Measurements from ENCODE around the gene CPB2.

CPB2 gene

GRCh38 chr13:46129124-46129523 is 24.3 kb upstream of the CPB2 start:
- no peak for TF ChIP-seq CTCF (IDR thresholded peaks at IDR 0.05; ENCODE audit: borderline replicate concordance, extremely low read depth, low read length, poor library complexity, severe bottlenecking)
- no peak for TF ChIP-seq EZH2 (IDR thresholded peaks at IDR 0.05; ENCODE audit: borderline replicate concordance, low read depth, low read length, severe bottlenecking)
- Histone ChIP-seq H3K27me3 (ENCODE audit: insufficient read depth, low read length, poor library complexity) (no peaks in the 10 kb centered on the region), H3K36me3 (ENCODE audit: insufficient read depth, low read length) (peaks cover 81% of the 10 kb centered on the region), H3K4me3 (ENCODE audit: low read depth in 1 of 2, low read length in 2 of 2) (no peak overlapping the region), H3K27ac (ENCODE audit: low read length) (no peak overlapping the region), H4K20me1 (ENCODE audit: insufficient read depth, low read length) (0 out of 2 replicates have a peak, but pooled peaks cover 7% of the 10 kb centered on the region), H3K9me3 (ENCODE audit: insufficient read depth, low read length, severe bottlenecking) (no peaks in the 10 kb centered on the region), H2AFZ (ENCODE audit: low read depth, low read length) (no peak overlapping the region), H3K79me2 (ENCODE audit: insufficient read depth, low read length) (no peaks in the 10 kb centered on the region), H3K4me2 (ENCODE audit: insufficient read depth, low read length) (no peak overlapping the region), H3K9ac (ENCODE audit: low read depth, low read length) (no peak overlapping the region), H3K4me1 (ENCODE audit: insufficient read depth, low read length) (no peaks in the 10 kb centered on the region)
- no peak for ATAC-seq (ENCODE audit: insufficient read depth, low read depth)
- no peak for DNase-seq

GRCh38 chr13:46127358-46128023 is 22.7 kb upstream of the CPB2 start:
- H3K36me3 ChIP-seq (ENCODE audit: insufficient read depth, low read length), result peaks cover 65% of the 10 kb centered on the region
- no peaks in the 10 kb centered on the region for H3K79me2 ChIP-seq (ENCODE audit: insufficient read depth, low read length)
- ATAC-seq (ENCODE audit: insufficient read depth, low read depth) (no peak), DNase-seq (no peak)
- H3K4me1 ChIP-seq (ENCODE audit: insufficient read depth, low read length), result no peaks in the 10 kb centered on the region
- 0 out of 2 replicates have a peak, but pooled peaks cover 7% of the 10 kb centered on the region for H4K20me1 ChIP-seq (ENCODE audit: insufficient read depth, low read length)
- no peak overlapping the region for H3K4me2 ChIP-seq (ENCODE audit: insufficient read depth, low read length)
- no peak overlapping the region for H2AFZ ChIP-seq (ENCODE audit: low read depth, low read length)
- no peak overlapping the region for H3K27ac ChIP-seq (ENCODE audit: low read length)
- no peak overlapping the region for H3K9ac ChIP-seq (ENCODE audit: low read depth, low read length)
- no peak overlapping the region for H3K4me3 ChIP-seq (ENCODE audit: low read depth in 1 of 2, low read length in 2 of 2)
- H3K27me3 ChIP-seq (ENCODE audit: insufficient read depth, low read length, poor library complexity), result no peaks in the 10 kb centered on the region
- no peaks in the 10 kb centered on the region for H3K9me3 ChIP-seq (ENCODE audit: insufficient read depth, low read length, severe bottlenecking)
- TF ChIP-seq CTCF (IDR thresholded peaks at IDR 0.05; ENCODE audit: borderline replicate concordance, extremely low read depth, low read length, poor library complexity, severe bottlenecking) (no peak), EZH2 (IDR thresholded peaks at IDR 0.05; ENCODE audit: borderline replicate concordance, low read depth, low read length, severe bottlenecking) (no peak)

- no peak overlapping the region for H3K9ac ChIP-seq (ENCODE audit: low read depth, low read length)
- DNase-seq (peak; percentile 74), ATAC-seq (ENCODE audit: insufficient read depth, low read depth) (peak; percentile 81)
- H2AFZ ChIP-seq (ENCODE audit: low read depth, low read length), result no peak overlapping the region
- H3K36me3 ChIP-seq (ENCODE audit: insufficient read depth, low read length), result peaks cover 58% of the 10 kb centered on the region
- 0 out of 2 replicates have a peak, but pooled peaks cover 7% of the 10 kb centered on the region for H4K20me1 ChIP-seq (ENCODE audit: insufficient read depth, low read length)
- no peak overlapping the region for H3K4me3 ChIP-seq (ENCODE audit: low read depth in 1 of 2, low read length in 2 of 2)
- TF ChIP-seq CTCF (IDR thresholded peaks at IDR 0.05; ENCODE audit: borderline replicate concordance, extremely low read depth, low read length, poor library complexity, severe bottlenecking) (peak; percentile 87), EZH2 (IDR thresholded peaks at IDR 0.05; ENCODE audit: borderline replicate concordance, low read depth, low read length, severe bottlenecking) (no peak)
- no peak overlapping the region for H3K27ac ChIP-seq (ENCODE audit: low read length)
- H3K4me1 ChIP-seq (ENCODE audit: insufficient read depth, low read length), result no peaks in the 10 kb centered on the region
- H3K4me2 ChIP-seq (ENCODE audit: insufficient read depth, low read length), result no peak overlapping the region
- no peaks in the 10 kb centered on the region for H3K9me3 ChIP-seq (ENCODE audit: insufficient read depth, low read length, severe bottlenecking)
- H3K27me3 ChIP-seq (ENCODE audit: insufficient read depth, low read length, poor library complexity), result no peaks in the 10 kb centered on the region
- no peaks in the 10 kb centered on the region for H3K79me2 ChIP-seq (ENCODE audit: insufficient read depth, low read length)
Measured at GRCh38 chr13:46126552-46127357, 21.9 kb upstream of the CPB2 start.

Data from DND-41 (cell line).